Thymus (tissue), 11 donors: ENCODE data around the gene OAS2. TPM values are rescaled to one million over a fixed set of nuclear protein-coding genes. Genes with fewer than 3 reads are reported as not detected.

Experiments used
- DNase-seq, 9 donors: peaks; one replicate each; pipeline ENCODE4 v3.0.0-alpha.2; 2013; ENCODE audit warnings: low spot score in 9 of 9, low read depth in 6 of 9, missing footprints in 1 of 9
- H3K27ac ChIP-seq, 2 donors: one replicate each; pipeline ENCODE4 v1.5.1; 2013; ENCODE audit warnings: control low read depth in 1 of 2, low read depth in 1 of 2, low read length in 1 of 2, mild to moderate bottlenecking in 1 of 2, moderate library complexity in 1 of 2
- H3K27me3 ChIP-seq, 2 donors: one replicate each; pipeline ENCODE4 v1.5.1; 2013; ENCODE audit warnings: low read length in 1 of 2; ENCODE audit not compliant: control insufficient read depth in 2 of 2, insufficient read depth in 1 of 2
- H3K36me3 ChIP-seq, 2 donors: one replicate each; pipeline ENCODE4 v1.5.1; 2013; ENCODE audit warnings: low read length in 1 of 2, mild to moderate bottlenecking in 1 of 2, moderate library complexity in 1 of 2; ENCODE audit not compliant: control insufficient read depth in 2 of 2, insufficient read depth in 2 of 2
- H3K4me1 ChIP-seq, 2 donors: one replicate each; pipeline ENCODE4 v1.5.1; 2013; ENCODE audit warnings: low read length in 2 of 2; ENCODE audit not compliant: control insufficient read depth in 2 of 2, insufficient read depth in 2 of 2
- H3K4me3 ChIP-seq, 2 donors: one replicate each; pipeline ENCODE4 v1.5.1; 2013; ENCODE audit warnings: low read length in 2 of 2, control low read depth in 1 of 2, mild to moderate bottlenecking in 1 of 2
- H3K9me3 ChIP-seq, 2 donors: one replicate each; pipeline ENCODE4 v1.5.1; 2013; ENCODE audit warnings: low read length in 1 of 2, mild to moderate bottlenecking in 1 of 2; ENCODE audit not compliant: control insufficient read depth in 2 of 2, insufficient read depth in 1 of 2
- WGBS: extraction: QIAGEN DNeasy Blood & Tissue Kit; methylation state at CpG from one replicate; pipeline ENCODE4 v1.1.7; 2013; 5-methylcytosine and 5-hydroxymethylcytosine counted together
- polyA plus RNA-seq: library from polyadenylated mRNA; stranded (reverse); fragments of 200-250 nt; gene quantifications from one replicate; pipeline ENCODE4 v1.2.3, GENCODE V29; 2013
- total RNA-seq: library from RNA; stranded (reverse); fragments of 120-200 nt; gene quantifications from one replicate; pipeline ENCODE4 v1.2.4, GENCODE V29; 2013
- donor health status: healthy.

OAS2 gene
- total and polyA plus RNA-seq, 2 donors: 29.8 to 45.8 TPM

DNA sequence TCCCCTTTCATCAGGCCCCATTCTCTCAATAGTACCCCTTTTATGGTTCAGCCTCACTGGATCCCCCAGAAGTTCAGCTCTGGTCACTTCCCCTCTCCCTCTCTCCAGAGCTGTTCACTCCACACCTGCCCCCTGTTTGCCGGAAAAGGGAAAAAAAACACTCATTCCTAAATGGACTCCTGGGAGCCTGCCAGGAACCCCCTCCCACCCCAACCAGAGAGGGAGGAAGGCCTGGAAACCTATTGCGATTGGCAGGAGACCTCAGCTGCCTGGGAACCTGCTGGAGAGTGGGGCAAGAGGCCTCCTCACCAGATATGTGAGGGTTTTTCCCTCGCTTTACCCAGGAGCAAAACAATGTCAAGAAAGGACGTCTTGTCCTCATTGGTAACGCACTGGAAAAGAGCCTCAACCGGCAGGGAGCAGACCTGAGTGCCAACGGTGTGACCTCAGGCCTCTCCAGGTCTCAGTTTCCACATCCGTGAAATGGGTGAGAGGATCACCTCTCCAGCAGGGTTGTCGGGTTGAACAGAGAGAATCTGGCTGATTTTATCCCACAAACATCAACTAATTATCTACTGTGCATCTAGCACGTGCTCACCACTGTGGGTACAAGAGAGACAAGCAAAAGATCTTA lies 82.9 kb downstream of the OAS2 start:
- Histone ChIP-seq H3K27me3 (peaks cover 10 to 20% of the 10 kb centered on the region in 2 donors), H3K4me1 (peaks cover 3 to 5% of the 10 kb centered on the region in 2 donors)
- DNase-seq: no peak

More for the DNA sequence above, 82.9 kb downstream of the OAS2 start:
- 95% methylated on average over 10 of the region's 10 CpGs for WGBS
- Histone ChIP-seq H3K27ac (no peak overlapping the region), H3K9me3 (peaks cover 0 to 3% of the 10 kb centered on the region in 2 donors), H3K4me3 (no peak overlapping the region), H3K36me3 (no peaks in the 10 kb centered on the region)

Other genes with a start within 250 kb of the OAS2 start
- gene RPH3A, start 186.8 kb upstream of the OAS2 start, total RNA-seq: 0.05 TPM
- gene RPH3A, start 186.8 kb upstream of the OAS2 start, polyA plus RNA-seq: 0.25 TPM
- 55.3 TPM for gene OAS1, start 71.6 kb upstream of the OAS2 start, total RNA-seq
- 42.0 TPM for gene OAS1, start 71.6 kb upstream of the OAS2 start, polyA plus RNA-seq
- 12.7 TPM for gene OAS3, start 40.0 kb upstream of the OAS2 start, total RNA-seq
- gene OAS3, start 40.0 kb upstream of the OAS2 start, polyA plus RNA-seq: 10.2 TPM
- 4.4 TPM for gene DTX1, start 78.2 kb downstream of the OAS2 start, total RNA-seq
- 2.1 TPM for gene DTX1, start 78.2 kb downstream of the OAS2 start, polyA plus RNA-seq
- gene RASAL1, start 157.2 kb downstream of the OAS2 start, total RNA-seq: 1.7 TPM
- 3.7 TPM for gene RASAL1, start 157.2 kb downstream of the OAS2 start, polyA plus RNA-seq
- gene CFAP73, start 171.2 kb downstream of the OAS2 start, total RNA-seq: 0.28 TPM
- 0.73 TPM for gene CFAP73, start 171.2 kb downstream of the OAS2 start, polyA plus RNA-seq
- 23.6 TPM for gene DDX54, start 207.0 kb downstream of the OAS2 start, total RNA-seq
- gene DDX54, start 207.0 kb downstream of the OAS2 start, polyA plus RNA-seq: 49.8 TPM
- gene RITA1, start 207.2 kb downstream of the OAS2 start, total RNA-seq: 18.3 TPM
- 8.5 TPM for gene RITA1, start 207.2 kb downstream of the OAS2 start, polyA plus RNA-seq
- 4.2 TPM for gene TPCN1, start 242.9 kb downstream of the OAS2 start, total RNA-seq
- gene TPCN1, start 242.9 kb downstream of the OAS2 start, polyA plus RNA-seq: 16.7 TPM